T-helper 1 cell treated with Interleukin-12 subunit alpha and Interleukin-12 subunit beta and Interleukin-4 antibody, amounts not matched to agents 30 μg/mL and 1 μg/mL, for 36 hours (primary cell): Measurements from ENCODE around the gene EFCAB6.

Source experiments
- H3K27ac Mint-ChIP-seq: one replicate; pipeline ENCODE4 v1.8.0; 2021; ENCODE audit warnings: mild to moderate bottlenecking, mixed read lengths
- H3K27me3 Mint-ChIP-seq: one replicate; pipeline ENCODE4 v1.8.0; 2021; ENCODE audit warnings: low read depth, mixed read lengths
- H3K36me3 Mint-ChIP-seq: one replicate; pipeline ENCODE4 v1.8.0; 2021; ENCODE audit warnings: low read depth, mixed read lengths
- H3K4me1 Mint-ChIP-seq: one replicate; pipeline ENCODE4 v1.8.0; 2021; ENCODE audit warnings: low read depth, mixed read lengths
- H3K4me3 Mint-ChIP-seq: one replicate; pipeline ENCODE4 v1.8.0; 2021; ENCODE audit warnings: mild to moderate bottlenecking, moderate library complexity, mixed read lengths
- H3K9me3 Mint-ChIP-seq: one replicate; pipeline ENCODE4 v1.8.0; 2021; ENCODE audit warnings: mixed read lengths

Gene EFCAB6

DNA sequence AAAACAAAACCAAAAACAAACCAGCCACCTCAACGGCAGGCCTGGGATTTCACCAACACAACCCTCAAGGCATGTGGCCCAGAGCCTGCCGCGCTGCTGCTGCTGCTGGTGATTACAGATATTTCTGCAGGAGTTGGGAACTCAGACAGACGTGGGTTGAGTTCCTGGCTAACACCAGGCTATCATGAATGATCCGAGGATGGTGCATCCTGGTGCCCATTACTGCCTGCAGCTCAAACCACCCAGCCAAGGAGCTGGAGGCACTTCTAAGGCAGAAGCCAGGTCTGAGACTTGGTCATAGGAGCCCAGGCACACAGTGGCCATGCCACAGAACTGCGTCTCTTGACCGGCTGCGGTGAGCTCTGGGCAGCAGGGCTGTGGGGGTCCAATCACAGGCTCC, 248.5 kb downstream of the EFCAB6 start:
- Mint-ChIP-seq H3K4me1 (no peaks in the 10 kb centered on the region), H3K9me3 (no peaks in the 10 kb centered on the region), H3K27ac (no peak overlapping the region), H3K4me3 (no peak overlapping the region), H3K36me3 (no peaks in the 10 kb centered on the region), H3K27me3 (no peaks in the 10 kb centered on the region)

GRCh38 chr22:43562843-43563242, 249.3 kb downstream of the EFCAB6 start:
- H3K36me3 Mint-ChIP-seq = no peaks in the 10 kb centered on the region
- no peak overlapping the region for H3K27ac Mint-ChIP-seq
- no peaks in the 10 kb centered on the region for H3K27me3 Mint-ChIP-seq

DNA sequence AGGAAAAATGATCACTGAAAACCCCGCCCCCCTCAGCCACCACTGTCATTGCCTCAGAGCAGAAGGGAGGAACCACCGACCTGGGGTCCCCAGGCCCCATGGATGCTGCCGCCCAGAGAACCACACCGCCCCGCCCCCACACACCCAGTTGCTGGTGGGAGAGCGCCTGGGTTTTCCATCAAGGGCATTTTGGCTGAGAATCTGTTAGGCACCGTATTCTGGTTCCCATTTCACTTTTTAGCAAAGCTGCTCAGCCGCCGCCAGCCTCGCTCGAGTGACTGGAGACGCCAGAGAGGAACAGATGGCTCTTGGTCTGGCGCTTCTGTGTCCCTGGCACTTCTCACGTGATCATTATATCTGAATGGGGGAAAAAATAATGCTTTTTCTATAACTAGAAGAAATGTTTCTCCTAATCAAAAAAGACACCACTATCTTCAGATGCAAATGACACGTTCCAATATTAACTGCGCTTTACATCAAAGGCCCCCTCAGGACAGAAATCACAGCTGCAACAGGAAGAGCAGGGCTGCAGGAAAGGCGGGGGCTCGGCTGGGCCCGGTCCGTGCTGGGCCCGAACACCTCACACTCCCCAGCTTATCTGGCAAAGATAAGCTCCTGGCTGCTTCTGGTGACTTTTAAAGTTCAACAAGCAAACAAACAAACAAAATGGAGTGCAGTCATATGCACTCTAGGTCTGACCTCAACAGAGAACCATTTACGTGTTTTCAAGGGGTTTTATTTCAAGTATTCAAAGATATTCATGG, 250.5 kb downstream of the EFCAB6 start:
- H3K4me3 Mint-ChIP-seq = no peak overlapping the region
- no peaks in the 10 kb centered on the region for H3K9me3 Mint-ChIP-seq
- no peak overlapping the region for H3K27ac Mint-ChIP-seq
- H3K36me3 Mint-ChIP-seq = no peaks in the 10 kb centered on the region
- H3K4me1 Mint-ChIP-seq = no peaks in the 10 kb centered on the region
- H3K27me3 Mint-ChIP-seq = no peaks in the 10 kb centered on the region

More at GRCh38 chr22:43562843-43563242, 249.3 kb downstream of the EFCAB6 start:
- Mint-ChIP-seq H3K4me3 (no peak overlapping the region), H3K4me1 (no peaks in the 10 kb centered on the region), H3K9me3 (no peaks in the 10 kb centered on the region)

GRCh38 chr22:43560651-43561050, 251.5 kb downstream of the EFCAB6 start:
- H3K4me1 Mint-ChIP-seq = no peaks in the 10 kb centered on the region
- H3K27me3 Mint-ChIP-seq = no peaks in the 10 kb centered on the region
- no peaks in the 10 kb centered on the region for H3K9me3 Mint-ChIP-seq
- H3K36me3 Mint-ChIP-seq = no peaks in the 10 kb centered on the region
- H3K27ac Mint-ChIP-seq = no peak overlapping the region
- no peak overlapping the region for H3K4me3 Mint-ChIP-seq

- Mint-ChIP-seq H3K9me3 (no peaks in the 10 kb centered on the region), H3K4me3 (no peak overlapping the region), H3K4me1 (no peaks in the 10 kb centered on the region), H3K27me3 (no peaks in the 10 kb centered on the region), H3K27ac (no peak overlapping the region), H3K36me3 (no peaks in the 10 kb centered on the region)
These were observed 256.3 kb downstream of the EFCAB6 start for GRCh38 chr22:43555561-43556515.

GRCh38 chr22:43554694-43555365, 257.3 kb downstream of the EFCAB6 start:
- no peaks in the 10 kb centered on the region for H3K27me3 Mint-ChIP-seq
- no peaks in the 10 kb centered on the region for H3K9me3 Mint-ChIP-seq
- no peaks in the 10 kb centered on the region for H3K4me1 Mint-ChIP-seq
- no peak overlapping the region for H3K27ac Mint-ChIP-seq
- H3K4me3 Mint-ChIP-seq = no peak overlapping the region
- H3K36me3 Mint-ChIP-seq = no peaks in the 10 kb centered on the region

DNA sequence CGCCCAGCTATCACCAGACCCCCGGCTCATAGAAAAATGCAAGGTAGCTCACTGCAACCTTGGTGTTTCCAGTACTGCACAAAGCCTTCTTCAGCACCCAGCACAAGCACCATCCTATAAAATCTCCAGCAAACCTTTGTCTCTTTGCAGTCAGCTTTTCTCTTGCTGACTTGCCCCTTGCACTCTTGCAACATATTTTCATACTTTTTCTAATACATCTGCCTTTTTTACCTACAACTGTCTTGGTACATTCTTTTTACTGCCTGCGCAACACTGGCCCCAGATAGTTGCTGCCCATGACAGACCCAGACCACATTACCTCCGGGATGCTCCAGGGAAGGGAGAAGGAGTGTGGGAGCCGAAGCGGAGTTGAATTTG, 257.9 kb downstream of the EFCAB6 start:
- no peaks in the 10 kb centered on the region for H3K4me1 Mint-ChIP-seq
- no peaks in the 10 kb centered on the region for H3K27me3 Mint-ChIP-seq
- no peak overlapping the region for H3K27ac Mint-ChIP-seq
- H3K4me3 Mint-ChIP-seq = no peak overlapping the region
- H3K9me3 Mint-ChIP-seq = no peaks in the 10 kb centered on the region
- no peaks in the 10 kb centered on the region for H3K36me3 Mint-ChIP-seq

- Mint-ChIP-seq H3K9me3 (no peaks in the 10 kb centered on the region), H3K4me1 (no peaks in the 10 kb centered on the region), H3K27ac (no peak overlapping the region), H3K36me3 (no peaks in the 10 kb centered on the region), H3K27me3 (no peaks in the 10 kb centered on the region), H3K4me3 (no peak overlapping the region)
These were observed 258.4 kb downstream of the EFCAB6 start for GRCh38 chr22:43553451-43554258.

GRCh38 chr22:43550672-43551071, 261.4 kb downstream of the EFCAB6 start:
- Mint-ChIP-seq H3K36me3 (no peaks in the 10 kb centered on the region), H3K27me3 (no peaks in the 10 kb centered on the region), H3K27ac (no peak overlapping the region), H3K4me1 (no peaks in the 10 kb centered on the region), H3K4me3 (no peak overlapping the region), H3K9me3 (no peaks in the 10 kb centered on the region)

DNA sequence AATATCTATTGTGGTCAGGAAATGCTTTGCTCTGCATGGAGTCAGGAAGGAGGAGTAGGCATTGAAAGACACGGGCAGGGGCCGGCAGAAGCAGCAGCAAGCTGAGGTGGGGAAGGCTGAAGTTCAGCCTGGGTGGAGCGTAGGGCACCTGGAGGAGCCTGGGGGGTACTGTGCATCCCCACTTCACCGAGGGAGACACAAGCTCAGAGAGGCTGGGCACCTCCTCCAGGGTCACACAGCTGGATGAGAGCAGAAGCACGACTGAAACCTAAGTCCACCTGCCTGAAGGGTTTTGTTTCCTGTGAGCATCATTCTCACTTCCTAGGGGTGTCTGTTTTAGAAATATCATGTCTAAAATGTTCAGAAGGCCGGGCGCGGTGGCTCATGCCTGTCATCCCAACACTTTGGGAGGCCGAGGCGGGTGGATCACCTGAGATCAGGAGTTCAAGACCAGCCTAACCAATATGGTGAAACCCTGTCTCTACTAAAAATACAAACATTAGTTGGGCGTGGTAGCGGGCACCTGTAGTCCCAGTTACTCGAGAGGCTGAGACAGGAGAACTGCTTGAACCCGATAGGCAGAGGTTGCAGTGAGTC, 262.0 kb downstream of the EFCAB6 start:
- H3K27me3 Mint-ChIP-seq = no peaks in the 10 kb centered on the region
- H3K4me1 Mint-ChIP-seq = no peaks in the 10 kb centered on the region
- H3K4me3 Mint-ChIP-seq = no peak overlapping the region
- no peaks in the 10 kb centered on the region for H3K36me3 Mint-ChIP-seq
- H3K9me3 Mint-ChIP-seq = no peaks in the 10 kb centered on the region
- no peak overlapping the region for H3K27ac Mint-ChIP-seq

GRCh38 chr22:43546186-43546585, 265.9 kb downstream of the EFCAB6 start:
- Mint-ChIP-seq H3K4me1 (no peaks in the 10 kb centered on the region), H3K9me3 (no peaks in the 10 kb centered on the region), H3K27me3 (no peaks in the 10 kb centered on the region), H3K4me3 (no peak overlapping the region), H3K27ac (no peak overlapping the region), H3K36me3 (no peaks in the 10 kb centered on the region)

DNA sequence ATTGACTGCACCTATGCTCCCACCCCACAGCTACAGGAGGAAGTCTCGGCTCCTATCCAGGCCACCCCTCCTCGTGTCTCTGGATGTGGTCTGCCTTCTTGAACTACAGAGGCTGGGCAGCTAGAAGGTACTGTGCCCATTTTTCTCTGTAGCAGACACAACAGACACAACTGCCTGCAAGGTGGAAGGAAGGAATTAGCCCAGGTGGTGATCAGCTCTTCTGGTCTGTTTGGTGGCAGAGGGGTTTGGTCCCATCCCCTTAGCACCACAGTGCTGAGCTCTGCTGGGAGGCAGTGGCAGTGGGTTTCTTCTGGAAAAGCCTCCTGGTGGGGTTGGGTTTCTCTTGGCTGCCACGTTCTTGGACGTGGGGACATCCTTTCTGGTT, 267.8 kb downstream of the EFCAB6 start:
- no peak overlapping the region for H3K27ac Mint-ChIP-seq

DNA sequence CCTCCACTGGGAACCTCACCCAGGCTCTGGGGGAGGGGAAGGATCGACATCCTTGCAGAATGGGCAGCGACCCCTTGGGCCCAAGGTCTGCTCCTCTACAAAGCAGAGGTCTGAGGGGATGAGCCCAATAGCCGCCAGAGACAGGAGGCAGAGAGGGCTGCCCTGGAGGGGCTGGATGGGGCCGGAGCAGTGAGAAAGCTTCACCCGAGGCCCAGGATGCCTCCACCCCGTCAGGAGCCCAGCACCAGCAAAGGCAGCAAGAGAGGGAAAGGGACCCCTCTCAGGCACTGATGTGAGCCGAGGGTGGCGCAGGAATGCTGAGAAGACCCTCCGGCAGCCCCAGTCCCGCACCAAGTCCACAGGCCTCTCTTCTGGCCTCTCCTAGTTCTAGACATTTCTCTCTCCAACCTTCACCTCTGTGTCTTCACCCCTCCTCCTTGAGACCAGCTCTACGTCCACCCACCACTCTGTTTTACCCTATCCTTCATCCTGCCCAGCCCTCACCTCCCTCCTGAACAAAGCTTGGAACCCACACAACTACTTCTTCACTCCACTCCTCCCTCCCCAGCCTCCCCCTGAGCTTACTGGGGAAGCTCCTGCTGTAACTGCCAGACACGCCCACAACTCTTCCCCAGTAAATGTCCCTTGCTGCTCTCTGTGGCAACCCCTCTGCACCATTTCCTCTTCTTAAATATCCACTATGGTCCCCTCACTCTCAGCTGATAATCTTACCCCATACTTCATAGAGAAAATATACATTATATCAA, 268.4 kb downstream of the EFCAB6 start:
- no peak overlapping the region for H3K27ac Mint-ChIP-seq
- no peaks in the 10 kb centered on the region for H3K4me1 Mint-ChIP-seq
- H3K36me3 Mint-ChIP-seq = no peaks in the 10 kb centered on the region
- no peaks in the 10 kb centered on the region for H3K27me3 Mint-ChIP-seq
- no peaks in the 10 kb centered on the region for H3K9me3 Mint-ChIP-seq
- no peak overlapping the region for H3K4me3 Mint-ChIP-seq

More for the DNA sequence above, 267.8 kb downstream of the EFCAB6 start:
- Mint-ChIP-seq H3K27me3 (no peaks in the 10 kb centered on the region), H3K36me3 (no peaks in the 10 kb centered on the region), H3K9me3 (no peaks in the 10 kb centered on the region), H3K4me3 (no peak overlapping the region), H3K4me1 (no peaks in the 10 kb centered on the region)
